ENCODE results near the gene ING5. TPM values are rescaled to one million over a fixed set of nuclear protein-coding genes. Genes with fewer than 3 reads are reported as not detected.

ING5 gene
- total RNA-seq, 4 donors from 2014 or later, result 12.1 to 33.9 (median 27.5) TPM

DNA sequence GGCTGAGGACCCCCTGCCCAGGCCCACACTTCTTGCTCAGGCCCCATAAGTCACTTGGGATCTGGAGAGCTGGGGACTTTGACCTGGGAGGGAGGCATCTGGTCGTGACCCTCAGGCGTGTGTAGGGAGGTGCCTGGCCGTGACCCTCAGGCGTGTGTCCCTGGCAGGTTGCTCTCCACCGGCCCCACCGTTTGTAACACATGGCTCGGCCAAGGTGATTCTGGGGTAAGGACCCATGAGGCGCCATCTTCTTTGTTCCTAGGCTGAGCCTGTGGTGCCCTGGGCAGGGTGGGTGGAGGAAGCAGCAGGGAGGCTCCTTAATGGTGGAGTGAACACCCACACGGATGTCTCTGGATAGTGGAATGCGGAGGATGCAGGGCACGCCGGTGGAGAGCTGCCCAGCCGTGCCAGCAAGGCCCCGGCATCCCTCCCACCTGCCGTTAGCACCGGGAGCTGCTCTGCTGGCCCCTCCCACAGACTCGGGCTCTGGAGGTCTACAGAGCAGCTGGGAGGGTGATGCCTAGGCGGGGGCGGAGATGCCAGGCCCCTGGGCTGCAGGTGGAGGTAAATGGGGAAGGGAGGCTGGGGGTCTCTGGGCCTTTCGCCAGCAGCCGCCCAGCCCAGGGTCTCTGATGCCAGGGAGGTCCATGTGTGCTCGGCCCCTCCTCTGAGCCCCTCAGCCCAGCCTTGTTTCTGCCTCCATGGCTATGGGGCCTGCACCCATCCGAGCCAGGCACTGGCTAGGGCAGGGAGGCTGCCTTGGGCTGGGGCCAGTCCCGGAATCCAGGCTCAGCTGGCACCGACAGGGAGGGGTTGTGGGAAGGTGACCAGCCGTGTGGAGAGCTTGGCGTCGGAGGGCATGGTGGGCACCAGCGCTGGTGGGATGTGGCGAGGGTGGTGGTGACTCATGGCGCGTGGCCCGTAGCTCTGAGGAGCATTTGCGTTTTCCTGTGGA is 73.7 kb downstream of the ING5 start:
- H3K36me3 ChIP-seq, result no peaks in the 10 kb centered on the region
- DNase-seq (no peak), ATAC-seq (no peak)
- no peak overlapping the region for H3K4me3 ChIP-seq
- no peak overlapping the region for H3K27ac ChIP-seq
- H3K9me3 ChIP-seq, result no peaks in the 10 kb centered on the region
- intact Hi-C loops (cut with DNase I; ENCODE audit: low total_unique reads) (no loop called here), in situ Hi-C loops (cut with MboI; ENCODE audit: low sequenced_read_pairs in 4 of 4) (no loop called here)
- TF ChIP-seq, protein P1, sequence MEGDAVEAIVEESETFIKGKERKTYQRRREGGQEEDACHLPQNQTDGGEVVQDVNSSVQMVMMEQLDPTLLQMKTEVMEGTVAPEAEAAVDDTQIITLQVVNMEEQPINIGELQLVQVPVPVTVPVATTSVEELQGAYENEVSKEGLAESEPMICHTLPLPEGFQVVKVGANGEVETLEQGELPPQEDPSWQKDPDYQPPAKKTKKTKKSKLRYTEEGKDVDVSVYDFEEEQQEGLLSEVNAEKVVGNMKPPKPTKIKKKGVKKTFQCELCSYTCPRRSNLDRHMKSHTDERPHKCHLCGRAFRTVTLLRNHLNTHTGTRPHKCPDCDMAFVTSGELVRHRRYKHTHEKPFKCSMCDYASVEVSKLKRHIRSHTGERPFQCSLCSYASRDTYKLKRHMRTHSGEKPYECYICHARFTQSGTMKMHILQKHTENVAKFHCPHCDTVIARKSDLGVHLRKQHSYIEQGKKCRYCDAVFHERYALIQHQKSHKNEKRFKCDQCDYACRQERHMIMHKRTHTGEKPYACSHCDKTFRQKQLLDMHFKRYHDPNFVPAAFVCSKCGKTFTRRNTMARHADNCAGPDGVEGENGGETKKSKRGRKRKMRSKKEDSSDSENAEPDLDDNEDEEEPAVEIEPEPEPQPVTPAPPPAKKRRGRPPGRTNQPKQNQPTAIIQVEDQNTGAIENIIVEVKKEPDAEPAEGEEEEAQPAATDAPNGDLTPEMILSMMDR (IDR thresholded peaks at IDR 0.05 in 4 of 5, conservative IDR thresholded peaks at IDR 0.05 in 1 of 5), result no peak
- no peak for TF ChIP-seq POLR2A (IDR thresholded peaks at IDR 0.05)
- H3K27me3 ChIP-seq, result peaks cover 10 to 12% (median 11%) of the 10 kb centered on the region in 3 donors
- H3K4me1 ChIP-seq, result peaks cover 0 to 10% of the 10 kb centered on the region in 2 donors

DNA sequence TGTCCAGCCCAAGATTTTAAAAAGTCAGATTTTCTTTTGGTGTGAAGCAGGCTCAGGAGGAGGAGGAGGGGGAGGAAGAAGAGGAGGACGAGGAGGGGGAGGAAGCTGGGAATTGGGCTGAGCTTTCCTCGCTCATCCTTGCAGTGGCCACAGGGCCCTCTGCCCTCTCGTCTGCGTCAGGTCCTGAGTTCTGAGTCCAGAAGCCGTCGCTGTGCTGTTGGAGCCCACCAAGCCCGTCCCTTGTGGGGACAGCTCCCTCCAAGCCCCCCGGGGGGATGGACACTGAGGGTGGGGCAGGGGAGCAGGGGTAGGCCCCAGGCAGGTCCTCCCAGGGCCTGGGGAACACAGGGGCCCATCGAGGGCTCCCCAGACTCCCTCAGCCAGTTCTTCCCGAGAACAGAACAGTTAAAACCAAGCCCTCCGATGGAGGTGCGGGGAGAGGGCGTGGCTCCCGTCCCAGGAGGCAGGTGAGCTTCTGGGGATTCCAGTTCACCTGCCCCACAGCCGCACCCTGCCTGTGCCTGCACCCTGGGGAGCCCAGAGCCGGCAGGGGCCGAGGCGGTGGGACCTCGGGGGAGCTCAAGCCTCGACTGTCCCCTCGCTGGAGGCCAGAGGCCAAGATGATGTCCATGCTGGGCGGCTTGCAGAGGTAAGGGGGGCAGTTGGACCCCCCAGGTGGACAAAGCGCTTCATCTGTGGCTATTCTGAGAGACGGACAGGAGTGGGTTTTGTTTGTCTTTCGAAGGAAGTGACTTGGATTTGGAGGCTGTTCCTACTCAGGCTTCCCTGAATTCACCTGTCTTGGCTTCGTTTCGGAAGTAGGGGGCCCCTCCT is 74.7 kb downstream of the ING5 start, which contains the start of gene GAL3ST2:
Gene GAL3ST2, plus strand, starts transcription at position 487 of the 834 bp plus-strand sequence. Its CDS starts 134 bp downstream, at position 621.
- H3K27ac ChIP-seq, result no peak within 1 kb of the TSS
- H3K27me3 ChIP-seq, result peaks cover 10 to 12% (median 11%) of the 10 kb centered on the region in 3 donors
- H3K9me3 ChIP-seq, result no peaks in the 10 kb centered on the region
- TF ChIP-seq, protein P1 (IDR thresholded peaks at IDR 0.05 in 4 of 5, conservative IDR thresholded peaks at IDR 0.05 in 1 of 5), result no peak
- TF ChIP-seq POLR2A (IDR thresholded peaks at IDR 0.05), result no peak
- no peak for DNase-seq
- H3K4me3 ChIP-seq, result no peak within 1 kb of the TSS
- in situ Hi-C loops (cut with MboI; ENCODE audit: low sequenced_read_pairs in 4 of 4), result no loop called here
- ATAC-seq, result no peak
- intact Hi-C loops (cut with DNase I; ENCODE audit: low total_unique reads), result no loop called here
- no peaks in the 10 kb centered on the region for H3K36me3 ChIP-seq
- H3K4me1 ChIP-seq, result peaks cover 0 to 4% of the 10 kb centered on the region in 2 donors

DNA sequence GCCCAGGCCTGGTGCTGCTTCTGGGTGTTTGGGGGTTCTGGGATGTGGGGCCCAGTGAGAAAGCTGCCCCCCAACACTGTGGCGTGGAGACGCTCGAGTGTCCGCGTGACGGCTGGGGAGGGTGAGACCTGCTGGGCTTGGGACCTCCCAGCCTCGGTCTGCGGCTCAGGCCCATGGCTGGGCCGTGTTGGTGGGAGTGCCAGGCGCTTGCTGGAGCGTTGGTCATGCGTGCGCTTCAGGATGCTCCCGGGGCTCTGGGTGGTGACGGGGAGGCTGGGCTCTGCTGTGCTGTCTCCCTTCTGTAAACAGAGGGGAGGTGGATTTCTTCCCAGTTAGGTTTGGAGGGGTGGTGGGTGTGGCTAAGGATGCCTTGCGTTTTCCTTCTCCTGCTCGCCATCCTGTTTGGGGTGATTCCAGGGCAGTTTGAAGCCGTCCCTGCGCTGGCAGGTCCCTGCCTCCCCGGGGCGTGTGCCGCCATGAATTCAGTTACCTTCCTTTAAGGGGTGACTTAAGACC is 75.4 kb downstream of the ING5 start:
- TF ChIP-seq, protein P1 (IDR thresholded peaks at IDR 0.05 in 4 of 5, conservative IDR thresholded peaks at IDR 0.05 in 1 of 5), result no peak
- no peak for TF ChIP-seq POLR2A (IDR thresholded peaks at IDR 0.05)
- ATAC-seq, result no peak
- no peak for DNase-seq
- intact Hi-C loops (cut with DNase I; ENCODE audit: low total_unique reads) (no loop called here), in situ Hi-C loops (cut with MboI; ENCODE audit: low sequenced_read_pairs in 4 of 4) (no loop called here)
- no peak overlapping the region for H3K4me3 ChIP-seq
- H3K9me3 ChIP-seq, result no peaks in the 10 kb centered on the region
- peaks cover 10 to 12% (median 11%) of the 10 kb centered on the region in 3 donors for H3K27me3 ChIP-seq
- H3K4me1 ChIP-seq, result no peaks in the 10 kb centered on the region
- no peaks in the 10 kb centered on the region for H3K36me3 ChIP-seq
- H3K27ac ChIP-seq, result no peak overlapping the region

DNA sequence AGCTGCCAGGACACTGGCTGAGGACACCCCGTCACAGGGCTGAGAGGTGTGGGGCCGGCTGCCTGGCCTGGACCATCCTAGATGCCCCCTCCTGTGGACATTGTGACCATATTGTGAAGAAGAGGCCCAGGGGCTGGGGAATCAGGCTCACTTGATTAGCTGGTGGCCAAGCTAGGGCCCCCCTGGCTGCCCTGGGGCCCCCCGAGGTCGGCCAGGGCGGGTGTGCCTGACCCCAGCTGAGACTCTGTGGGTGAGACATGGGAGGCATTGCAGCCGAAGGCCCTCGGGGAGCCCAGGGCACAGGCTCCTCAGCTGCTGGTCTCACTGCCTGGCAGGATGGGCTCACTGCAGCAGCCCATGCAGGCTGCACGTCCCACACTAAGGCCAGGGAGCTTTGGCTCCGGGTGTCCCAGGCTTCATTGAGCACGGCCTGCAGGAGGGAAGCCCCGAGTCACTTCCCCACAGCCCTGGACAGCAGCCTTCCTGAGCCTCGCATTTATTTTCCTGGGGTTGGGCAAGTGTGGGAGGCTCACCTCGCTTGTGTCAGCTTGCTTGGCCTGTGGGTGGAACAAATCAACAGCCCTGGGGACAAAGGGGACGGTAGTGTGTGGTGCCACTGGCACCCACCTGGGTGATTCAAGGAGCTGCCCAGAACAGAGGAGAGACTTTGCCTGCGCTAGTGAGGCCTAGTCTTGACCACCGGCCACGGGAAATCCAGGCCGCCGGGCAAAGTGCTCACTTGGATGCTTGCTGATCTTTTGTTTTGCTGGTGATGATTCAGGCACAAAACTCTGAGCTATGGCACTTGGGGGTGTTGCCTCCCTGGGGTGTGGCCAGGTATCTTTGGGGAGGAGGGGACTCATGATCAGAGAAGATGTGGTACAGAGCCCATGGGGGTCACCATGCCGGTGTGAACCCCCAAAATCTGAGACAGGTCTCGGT is 76.1 kb downstream of the ING5 start:
- intact Hi-C loops (cut with DNase I; ENCODE audit: low total_unique reads) (no loop called here), in situ Hi-C loops (cut with MboI; ENCODE audit: low sequenced_read_pairs in 4 of 4) (no loop called here)
- TF ChIP-seq POLR2A (IDR thresholded peaks at IDR 0.05), result no peak
- TF ChIP-seq, protein P1 (IDR thresholded peaks at IDR 0.05 in 4 of 5, conservative IDR thresholded peaks at IDR 0.05 in 1 of 5), result no peak
- DNase-seq (no peak), ATAC-seq (no peak)
- Histone ChIP-seq H3K9me3 (no peaks in the 10 kb centered on the region), H3K36me3 (no peaks in the 10 kb centered on the region), H3K27me3 (peaks cover 10 to 12% (median 11%) of the 10 kb centered on the region in 3 donors), H3K4me3 (no peak overlapping the region), H3K4me1 (no peaks in the 10 kb centered on the region), H3K27ac (no peak overlapping the region)

All from gastrocnemius medialis (tissue), 4 donors.